Motor neuron (in vitro differentiated cells): Measurements from ENCODE around the gene ACAD11. TPM values are rescaled to one million over a fixed set of nuclear protein-coding genes. Genes with fewer than 3 reads are reported as not detected.

ENCODE experiments used
- ATAC-seq, 8 experiments: fragments of 200-7000 bp; cut with Tn5 transposase; replicated peaks in 6 of 8; 2 replicates each; pipeline ENCODE4 v1.8.0; 2021; ENCODE audit warnings: mild to moderate bottlenecking in 8 of 8, moderate library complexity in 8 of 8
- H3K27ac ChIP-seq, 2 donors: fragments of 250-450 bp; sonication (Bioruptor Pico); 2 replicates each; pipeline ENCODE4 v1.9.0; 2021; ENCODE audit warnings: antibody characterized with exemption in 2 of 2, mild to moderate bottlenecking in 2 of 2, moderate library complexity in 1 of 2
- H3K4me1 ChIP-seq, 2 donors: fragments of 250-450 bp; sonication (Bioruptor Pico); replicated peaks in 1 of 2; 2 replicates each; pipeline ENCODE4 v1.6.1; 2021; ENCODE audit warnings: antibody characterized with exemption in 2 of 2, mild to moderate bottlenecking in 2 of 2, moderate library complexity in 1 of 2
- H3K4me3 ChIP-seq, 5 donors: fragments of 250-450 bp; sonication (Bioruptor Pico); 2 replicates each; pipeline ENCODE4 v1.9.0; 2021; ENCODE audit warnings: antibody characterized with exemption in 5 of 5, mild to moderate bottlenecking in 5 of 5, moderate library complexity in 4 of 5
- WGBS, 10 experiments: fragments of 450-650 bp; shearing (Covaris generic); methylation state at CpG; one replicate each; pipeline ENCODE4 v1.0.0; 2022; 5-methylcytosine and 5-hydroxymethylcytosine counted together
- in situ Hi-C, 9 experiments: fragments of 400-800 bp; cut with MboI; loops; one replicate each; pipeline ENCODE4 v1.15.0; 2021; ENCODE audit warnings: low sequenced_read_pairs in 9 of 9, low pct_unique_long_range_greater_than_20kb in 2 of 9; ENCODE audit not compliant: unreplicated experiment in 9 of 9
- total RNA-seq, 8 experiments: library from RNA; unstranded; fragments of 300-600 nt; gene quantifications; 2 replicates each; pipeline versions ENCODE4 v1.2.3 to v1.2.4, GENCODE V29; 2022

ACAD11 gene
- total RNA-seq, 8 experiments from 2014 or later = 13.9 to 47.3 (median 27.3) TPM

DNA sequence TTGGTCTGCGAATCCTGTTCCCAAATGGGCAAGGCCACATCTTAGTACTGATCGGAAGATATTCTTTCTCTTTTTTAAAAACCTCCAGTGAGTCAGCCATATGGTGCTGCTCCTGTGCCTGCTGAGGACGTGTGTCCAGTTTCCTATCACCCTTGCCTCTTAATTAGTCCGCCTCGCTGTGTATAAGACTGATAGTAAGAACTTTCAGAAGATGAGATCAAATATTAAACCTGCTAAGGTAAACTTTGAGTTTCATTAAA, 1.1 kb upstream of the ACAD11 start:
- ATAC-seq = peak in 2 of 8 experiments; percentile 10 to 11
- in situ Hi-C loops = no loop called here
- Histone ChIP-seq H3K4me3 (peak overlapping the region; percentile 64 to 88 (median 79)), H3K4me1 (peaks cover 0 to 30% of the 10 kb centered on the region in 2 donors), H3K27ac (peak overlapping the region; percentile 88 to 94)
- 0 to 13% (median 0%) methylated on average over 1 to 3 of the region's 5 CpGs; no CpG with 5 or more reads in 4 of the 10 experiments for WGBS, 10 experiments

DNA sequence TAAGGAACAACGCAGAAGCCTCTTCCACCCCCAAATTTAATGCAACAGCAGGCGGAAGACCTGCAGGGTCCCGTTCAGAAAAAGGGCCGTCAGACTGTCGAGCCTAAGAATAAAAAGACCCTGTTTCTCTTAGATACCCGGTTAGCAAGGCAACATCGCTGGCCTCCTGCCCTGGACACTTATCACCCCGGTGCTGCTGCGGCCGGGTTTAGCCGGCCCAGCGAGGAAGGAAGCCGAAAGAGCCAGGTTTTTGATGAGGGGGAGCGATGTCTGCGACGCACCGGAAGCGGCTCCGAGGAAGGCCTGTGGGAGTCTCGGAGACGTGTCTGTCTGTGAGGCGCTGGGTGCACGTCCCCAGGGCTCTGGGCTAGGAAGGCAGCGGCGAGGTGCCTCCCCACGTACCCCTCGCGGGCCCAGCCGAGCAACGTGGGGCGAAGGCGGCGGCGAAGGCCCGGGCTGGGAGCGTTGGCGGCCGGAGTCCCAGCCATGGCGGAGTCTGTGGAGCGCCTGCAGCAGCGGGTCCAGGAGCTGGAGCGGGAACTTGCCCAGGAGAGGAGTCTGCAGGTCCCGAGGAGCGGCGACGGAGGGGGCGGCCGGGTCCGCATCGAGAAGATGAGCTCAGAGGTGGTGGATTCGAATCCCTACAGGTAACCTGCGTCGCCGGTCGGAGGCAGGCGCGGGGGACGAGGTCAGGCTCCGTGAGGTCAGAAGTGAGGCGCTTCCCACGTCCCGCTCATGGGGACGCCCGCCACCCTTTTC, 622 bp upstream of the ACAD11 start, which contains the start of gene UBA5:
TSS of gene UBA5 (plus strand) at position 278 of the 759 bp plus-strand sequence. CDS start at position 487, 209 bp downstream.
- peak within 1 kb of the TSS; percentile 64 to 88 (median 79) for H3K4me3 ChIP-seq
- 0 to 7% (median 1%) methylated on average over 3 to 26 of the region's 64 CpGs; no CpG with 5 or more reads in 6 of the 10 experiments for WGBS, 10 experiments
- H3K27ac ChIP-seq = peak within 1 kb of the TSS; percentile 88 to 94
- H3K4me1 ChIP-seq = peaks cover 0 to 30% of the 10 kb centered on the region in 2 donors
- in situ Hi-C loops = no loop called here
- peak; percentile 64 to 82 (median 76) for ATAC-seq

DNA sequence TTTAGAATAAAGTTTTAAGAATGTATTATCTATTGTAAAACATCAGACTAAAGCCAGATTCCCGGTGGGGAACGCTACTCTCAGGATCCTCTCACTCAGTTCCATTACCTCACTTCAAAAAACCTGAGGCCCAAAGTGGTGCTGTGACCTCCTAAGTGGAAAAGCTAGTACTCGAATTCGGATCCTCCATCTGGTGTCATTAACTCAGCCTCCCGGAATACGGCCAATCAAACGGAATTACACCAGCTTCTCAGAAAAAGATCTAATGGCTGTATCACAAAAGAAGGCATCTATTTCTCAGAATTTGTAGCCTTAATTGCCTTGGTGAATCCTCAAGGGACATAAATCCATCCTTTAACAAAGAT, 627 bp downstream of the ACAD11 start:
- in situ Hi-C loops = no loop called here
- Histone ChIP-seq H3K27ac (peak overlapping the region in 1 of 2 donors; percentile 94), H3K4me3 (peak overlapping the region; percentile 64 to 88 (median 79)), H3K4me1 (peaks cover 0 to 25% of the 10 kb centered on the region in 2 donors)
- peak in 5 of 8 experiments; percentile 1 to 5 (median 2) for ATAC-seq
- WGBS, 10 experiments = 0 to 11% (median 0%) methylated on average over 1 to 7 of the region's 7 CpGs; no CpG with 5 or more reads in 4 of the 10 experiments

DNA sequence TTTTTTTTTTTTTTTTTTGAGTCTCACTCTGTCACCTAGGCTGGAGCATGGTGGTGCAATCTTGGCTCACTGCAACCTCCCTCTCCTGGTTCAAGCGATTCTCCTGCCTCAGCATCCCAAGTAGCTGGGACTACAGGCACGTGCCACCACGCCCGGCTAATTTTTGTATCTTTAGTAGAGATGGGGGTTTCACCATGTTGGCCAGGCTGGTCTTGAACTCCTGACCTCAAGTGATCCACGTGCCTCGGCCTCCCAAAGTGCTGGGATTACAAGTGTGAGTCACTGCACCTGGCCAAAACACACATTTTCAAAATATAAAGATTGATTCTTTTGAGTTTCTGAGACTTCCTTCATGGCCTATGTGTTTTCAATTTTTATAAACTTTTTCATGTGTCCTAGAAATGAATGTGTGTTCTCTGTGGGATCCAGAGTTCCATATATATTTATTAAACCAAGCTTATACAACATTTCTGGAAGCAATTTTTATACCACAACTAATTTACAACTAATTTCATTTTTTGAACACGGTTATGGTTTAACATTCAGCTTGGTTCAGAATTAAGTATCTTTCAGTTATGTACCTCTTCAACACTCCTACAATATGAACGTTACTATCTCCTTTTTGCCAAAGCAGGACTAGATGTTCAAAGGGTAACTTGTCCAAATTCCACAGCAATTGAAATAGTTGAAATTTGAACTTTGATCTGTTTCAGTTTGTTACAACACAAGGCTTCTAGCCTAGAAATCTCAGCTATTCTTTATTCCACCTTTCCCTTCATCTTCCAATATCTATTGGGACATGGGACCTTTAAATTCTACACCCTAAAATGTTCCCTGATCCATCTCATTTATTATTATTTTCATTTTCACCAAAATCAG, 1.5 kb downstream of the ACAD11 start:
- ATAC-seq = no peak
- Histone ChIP-seq H3K4me3 (peak overlapping the region in 3 of 5 donors; percentile 79 to 88 (median 85)), H3K4me1 (peaks cover 0 to 25% of the 10 kb centered on the region in 2 donors), H3K27ac (no peak overlapping the region)
- in situ Hi-C loops = no loop called here
- 27 to 100% (median 83%) methylated on average over 1 to 8 of the region's 8 CpGs for WGBS, 10 experiments

DNA sequence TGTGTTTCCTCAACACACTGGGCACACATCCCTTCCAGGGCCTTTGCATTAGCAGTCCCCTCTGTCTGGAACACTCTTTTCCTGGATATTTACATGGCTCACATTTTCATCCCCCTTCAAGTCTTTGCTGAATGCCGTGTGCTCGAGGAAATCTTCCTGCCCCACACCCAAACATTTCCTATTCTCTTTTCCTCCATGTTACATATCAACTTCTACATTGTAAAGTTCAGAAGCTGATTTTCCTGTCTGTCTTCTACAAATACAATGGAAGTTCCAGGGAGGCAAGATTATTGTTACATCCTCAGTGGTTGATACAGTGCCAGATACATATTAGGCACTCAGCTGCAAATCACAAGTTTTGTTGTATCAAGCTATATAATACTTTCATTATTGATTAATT, 4.1 kb downstream of the ACAD11 start:
- peaks cover 0 to 10% of the 10 kb centered on the region in 2 donors for H3K4me1 ChIP-seq
- no peak for ATAC-seq
- no peak overlapping the region for H3K27ac ChIP-seq
- WGBS, 10 experiments = 33 to 100% (median 81%) methylated on average over 1 to 2 of the region's 2 CpGs; no CpG with 5 or more reads in 3 of the 10 experiments
- in situ Hi-C loops = no loop called here
- no peak overlapping the region for H3K4me3 ChIP-seq

DNA sequence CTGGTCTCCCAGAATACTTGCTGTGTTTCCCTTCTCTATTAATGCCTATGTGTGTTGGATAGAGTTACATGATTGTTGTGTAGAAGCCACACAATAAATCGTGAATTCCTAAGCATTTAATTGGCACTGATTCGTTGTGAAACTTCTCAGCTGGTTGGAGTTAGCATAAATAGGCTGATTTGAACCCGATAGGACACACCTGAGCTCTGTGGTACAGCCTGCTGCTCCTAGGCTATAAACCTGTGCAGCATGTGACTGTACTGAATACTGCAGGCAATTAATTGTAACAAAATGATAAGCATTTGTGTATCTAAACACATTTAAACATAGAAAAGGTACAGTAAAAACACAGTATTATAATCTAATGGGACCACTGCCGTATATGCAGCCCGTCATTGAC, 4.9 kb downstream of the ACAD11 start:
- in situ Hi-C loops = no loop called here
- Histone ChIP-seq H3K4me1 (peaks cover 2 to 10% of the 10 kb centered on the region in 2 donors), H3K4me3 (no peak overlapping the region), H3K27ac (no peak overlapping the region)
- no peak for ATAC-seq
- 61 to 100% (median 87%) methylated on average over 2 to 5 of the region's 5 CpGs; no CpG with 5 or more reads in 2 of the 10 experiments for WGBS, 10 experiments

DNA sequence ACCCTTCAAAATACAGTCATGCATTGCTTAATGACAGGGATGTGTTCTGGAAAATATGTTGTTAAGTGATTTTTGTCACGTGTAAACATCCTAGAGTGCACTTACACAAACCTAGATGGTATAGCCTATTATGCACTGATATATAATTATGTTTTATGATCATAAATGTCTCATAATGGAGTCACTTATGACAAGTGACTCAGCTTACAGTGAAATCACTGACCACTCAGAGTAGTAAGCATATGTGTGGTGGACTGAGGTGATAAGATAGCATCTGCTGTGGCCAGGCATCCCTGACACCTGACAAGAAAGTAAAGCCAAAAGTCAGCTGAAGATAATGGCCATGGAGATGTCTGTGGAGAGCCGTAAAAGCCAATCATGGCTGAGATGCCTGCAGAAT, 5.4 kb downstream of the ACAD11 start:
- in situ Hi-C loops = no loop called here
- Histone ChIP-seq H3K4me1 (peaks cover 2 to 10% of the 10 kb centered on the region in 2 donors), H3K4me3 (no peak overlapping the region), H3K27ac (no peak overlapping the region)
- WGBS, 10 experiments = 80 to 100% (median 90%) methylated on average over 1 to 2 of the region's 2 CpGs; no CpG with 5 or more reads in 4 of the 10 experiments
- ATAC-seq = peak in 3 of 8 experiments; percentile 56 to 66 (median 62)

DNA sequence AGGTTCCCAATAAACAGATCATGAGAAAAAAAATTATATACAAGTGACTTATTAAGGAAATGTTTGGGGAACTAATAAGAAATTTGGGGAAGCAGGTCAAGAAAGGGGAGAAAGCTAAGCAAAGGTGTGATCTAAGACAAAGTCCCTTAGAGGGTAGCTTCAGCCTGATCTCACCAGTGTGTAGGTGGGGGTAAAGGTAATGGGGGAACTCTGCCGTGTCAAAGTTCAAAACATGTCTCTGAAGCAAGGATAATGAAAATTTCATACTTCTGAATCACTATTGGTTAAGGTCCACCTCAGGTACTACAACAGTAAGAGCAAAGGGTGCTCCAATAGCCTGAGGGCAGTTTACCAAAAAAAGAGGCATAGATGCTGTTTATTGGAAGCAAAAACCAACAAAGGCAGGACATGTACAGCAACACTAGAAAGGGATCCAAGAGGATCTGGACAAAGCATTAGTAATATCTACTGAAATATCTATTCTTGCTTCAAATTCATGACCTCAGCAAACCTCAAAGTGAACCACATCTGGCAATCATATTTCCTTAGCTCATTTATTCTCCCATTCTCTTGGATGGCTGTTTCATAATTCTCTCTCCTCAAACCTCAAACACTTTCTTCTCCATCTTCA, 6.9 kb downstream of the ACAD11 start:
- H3K27ac ChIP-seq = no peak overlapping the region
- 100% methylated on average over 1 of the region's 1 CpG; no CpG with 5 or more reads in 5 of the 10 experiments for WGBS, 10 experiments
- H3K4me1 ChIP-seq = peaks cover 0 to 2% of the 10 kb centered on the region in 2 donors
- in situ Hi-C loops = no loop called here
- H3K4me3 ChIP-seq = no peak overlapping the region
- ATAC-seq = peak in 2 of 8 experiments; percentile 59 to 66

DNA sequence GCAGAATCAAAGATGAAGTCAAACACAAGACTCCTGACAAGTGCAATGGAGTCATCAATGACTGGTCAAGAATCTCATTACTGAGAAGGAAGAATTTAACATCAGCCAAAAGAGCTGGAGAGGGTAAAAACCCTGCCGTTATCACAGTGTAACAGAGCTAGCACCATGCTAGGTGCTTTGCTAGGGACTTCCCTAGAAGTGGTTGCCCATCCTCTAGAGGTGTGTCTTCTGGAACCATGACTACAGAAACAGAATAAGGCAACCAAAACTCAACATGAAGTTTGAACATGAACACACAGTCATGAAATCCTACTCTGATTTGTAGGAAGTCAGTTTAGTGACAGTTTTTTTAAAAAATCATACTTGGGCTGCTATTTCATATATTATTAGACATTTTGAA, 9.5 kb downstream of the ACAD11 start:
- in situ Hi-C loops = no loop called here
- WGBS, 10 experiments = 0 to 100% (median 86%) methylated on average over 1 of the region's 1 CpG; no CpG with 5 or more reads in 2 of the 10 experiments
- Histone ChIP-seq H3K27ac (no peak overlapping the region), H3K4me3 (no peak overlapping the region), H3K4me1 (peaks cover 0 to 2% of the 10 kb centered on the region in 2 donors)
- no peak for ATAC-seq

DNA sequence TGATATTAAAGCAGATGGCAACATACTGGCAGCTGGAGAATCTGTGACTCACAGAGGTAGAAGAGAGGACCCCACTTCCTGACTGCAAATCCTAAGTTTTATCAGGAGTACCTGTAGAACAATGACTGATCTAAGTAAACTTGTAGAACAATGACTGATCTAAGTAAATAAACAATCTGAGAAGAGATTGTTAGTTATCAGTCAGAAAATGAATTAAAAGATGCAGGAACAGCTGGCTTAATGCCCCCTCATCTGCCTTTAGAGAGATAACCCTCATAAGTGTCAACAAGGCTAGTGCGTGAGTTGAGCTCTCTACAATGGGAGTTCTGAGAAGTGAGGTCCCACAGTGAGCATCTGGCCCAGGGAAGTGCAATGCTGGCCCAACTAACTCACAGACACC, 14.6 kb downstream of the ACAD11 start:
- in situ Hi-C loops = loop anchor here in 2 of 9 experiments (10.0 to 25.0 kb wide), 2 partner anchors 100 to 108 kb away; no protein-coding TSS in a partner anchor
- H3K27ac ChIP-seq = no peak overlapping the region
- ATAC-seq = no peak
- no peaks in the 10 kb centered on the region for H3K4me1 ChIP-seq
- H3K4me3 ChIP-seq = no peak overlapping the region
- 80 to 100% (median 100%) methylated on average over 1 of the region's 1 CpG; no CpG with 5 or more reads in 4 of the 10 experiments for WGBS, 10 experiments

DNA sequence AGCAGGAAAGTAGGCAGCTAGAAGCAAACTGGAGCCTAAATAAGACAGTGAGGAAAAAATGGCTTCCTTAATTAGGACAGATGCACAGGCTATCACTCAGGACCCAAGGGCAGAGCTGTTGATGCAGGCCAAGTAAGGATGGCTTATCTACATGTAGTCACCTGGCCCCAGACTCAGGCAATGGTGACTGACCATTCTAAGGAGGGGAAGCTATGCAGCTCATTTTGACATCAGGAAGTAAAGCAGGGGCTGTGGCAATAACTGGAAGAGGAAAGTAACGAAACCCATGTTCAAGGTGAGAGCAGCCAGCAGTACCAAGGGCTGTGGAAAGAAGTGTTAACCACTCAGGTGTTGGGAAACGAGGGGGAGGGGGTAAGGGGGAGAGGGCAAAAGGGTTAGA, 16.2 kb downstream of the ACAD11 start:
- Histone ChIP-seq H3K4me3 (no peak overlapping the region), H3K27ac (no peak overlapping the region)
- ATAC-seq = no peak

DNA sequence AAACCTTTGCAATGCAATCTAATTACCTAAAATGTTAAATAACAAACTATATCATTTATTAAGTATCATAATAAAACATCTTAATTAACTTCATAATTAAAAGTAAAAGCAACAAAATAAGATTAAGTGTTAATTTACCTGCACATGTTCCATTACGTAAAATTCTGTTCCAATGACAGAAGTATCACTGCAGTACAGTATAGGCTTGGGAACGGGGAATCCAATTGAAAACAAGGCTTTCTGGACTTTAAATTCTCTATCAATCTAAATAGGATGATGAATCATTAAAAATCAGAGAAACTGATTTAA, 17.1 kb downstream of the ACAD11 start:
- no peak for ATAC-seq
- 50 to 100% (median 68%) methylated on average over 1 to 2 of the region's 2 CpGs; no CpG with 5 or more reads in 1 of the 10 experiments for WGBS, 10 experiments
- Histone ChIP-seq H3K27ac (no peak overlapping the region), H3K4me1 (no peaks in the 10 kb centered on the region), H3K4me3 (no peak overlapping the region)
- in situ Hi-C loops = loop anchor here in 2 of 9 experiments (10.0 to 25.0 kb wide), 2 partner anchors 98 to 105 kb away; no protein-coding TSS in a partner anchor

More for the DNA sequence above, 16.2 kb downstream of the ACAD11 start:
- 80 to 100% (median 100%) methylated on average over 1 of the region's 2 CpGs; no CpG with 5 or more reads in 3 of the 10 experiments for WGBS, 10 experiments
- H3K4me1 ChIP-seq = no peaks in the 10 kb centered on the region
- in situ Hi-C loops = loop anchor here in 2 of 9 experiments (10.0 to 25.0 kb wide), 2 partner anchors 99 to 106 kb away; no protein-coding TSS in a partner anchor
